Mesodermal cell (in vitro differentiated cells): Measurements from ENCODE around the gene PIK3CD.

Experiments
- H3K27ac ChIP-seq: 2 replicates; pipeline ENCODE4 v1.7.0; 2013; ENCODE audit warnings: mild to moderate bottlenecking, low read depth, low read length, moderate library complexity; ENCODE audit not compliant: severe bottlenecking
- H3K36me3 ChIP-seq: 2 replicates; pipeline ENCODE4 v1.7.1; 2013; ENCODE audit warnings: mild to moderate bottlenecking, low read length, moderate library complexity; ENCODE audit not compliant: control insufficient read depth, insufficient read depth
- H3K4me1 ChIP-seq: one replicate; pipeline ENCODE4 v1.7.1; 2013; ENCODE audit warnings: mild to moderate bottlenecking, low read length; ENCODE audit not compliant: insufficient read depth, control insufficient read depth, poor library complexity, severe bottlenecking
- H3K4me3 ChIP-seq: 2 replicates; pipeline ENCODE4 v1.7.0; 2013; ENCODE audit warnings: low read length, control low read depth, mild to moderate bottlenecking; ENCODE audit not compliant: insufficient read depth, poor library complexity, severe bottlenecking; ENCODE audit errors: extremely low read depth
- H3K9me3 ChIP-seq: 2 replicates; pipeline ENCODE4 v1.7.1; 2013; ENCODE audit warnings: mild to moderate bottlenecking, low read length, moderate library complexity; ENCODE audit not compliant: control insufficient read depth
- WGBS, 2 experiments: methylation state at CpG; one replicate each; pipeline ENCODE4 v1.1.5; 2013; ENCODE audit warnings: missing lambda C conversion rate in 2 of 2; ENCODE audit not compliant: insufficient coverage in 2 of 2; 5-methylcytosine and 5-hydroxymethylcytosine counted together

PIK3CD gene

GRCh38 chr1:9691108-9691445 lies 39.5 kb downstream of the PIK3CD start:
- H3K27ac ChIP-seq: no peak overlapping the region
- peaks cover 20% of the 10 kb centered on the region for H3K4me1 ChIP-seq
- no peaks in the 10 kb centered on the region for H3K36me3 ChIP-seq
- 56 to 70% methylated on average over 4 of the region's 6 CpGs for WGBS, 2 experiments
- H3K4me3 ChIP-seq: no peak overlapping the region
- H3K9me3 ChIP-seq: no peaks in the 10 kb centered on the region

- H3K36me3 ChIP-seq: no peaks in the 10 kb centered on the region
- H3K4me1 ChIP-seq: peaks cover 20% of the 10 kb centered on the region
- no peak overlapping the region for H3K27ac ChIP-seq
- H3K4me3 ChIP-seq: no peak overlapping the region
- 83 to 88% methylated on average over 5 of the region's 5 CpGs for WGBS, 2 experiments
- no peaks in the 10 kb centered on the region for H3K9me3 ChIP-seq
These were observed 40.2 kb downstream of the PIK3CD start for GRCh38 chr1:9691691-9692090.

- H3K4me1 ChIP-seq: peaks cover 15% of the 10 kb centered on the region
- H3K27ac ChIP-seq: no peak overlapping the region
- no peak overlapping the region for H3K4me3 ChIP-seq
- 95 to 100% methylated on average over 2 of the region's 2 CpGs for WGBS, 2 experiments
- no peaks in the 10 kb centered on the region for H3K9me3 ChIP-seq
- no peaks in the 10 kb centered on the region for H3K36me3 ChIP-seq
These were observed 45.3 kb downstream of the PIK3CD start for GRCh38 chr1:9696793-9697192.

- H3K4me3 ChIP-seq: no peak overlapping the region
- peaks cover 14% of the 10 kb centered on the region for H3K4me1 ChIP-seq
- peaks cover 6% of the 10 kb centered on the region for H3K9me3 ChIP-seq
- no peaks in the 10 kb centered on the region for H3K36me3 ChIP-seq
- no peak overlapping the region for H3K27ac ChIP-seq
- 95% methylated on average over 5 to 6 of the region's 7 CpGs for WGBS, 2 experiments
These were observed 47.8 kb downstream of the PIK3CD start for GRCh38 chr1:9699361-9699760.

- H3K9me3 ChIP-seq: peaks cover 6% of the 10 kb centered on the region
- H3K36me3 ChIP-seq: no peaks in the 10 kb centered on the region
- peaks cover 21% of the 10 kb centered on the region for H3K4me1 ChIP-seq
- no peak overlapping the region for H3K4me3 ChIP-seq
- peak overlapping the region; percentile 36 for H3K27ac ChIP-seq
- 74 to 78% methylated on average over 6 to 12 of the region's 12 CpGs for WGBS, 2 experiments
These were observed 48.8 kb downstream of the PIK3CD start for GRCh38 chr1:9700340-9700739.

GRCh38 chr1:9701665-9702064 lies 50.1 kb downstream of the PIK3CD start:
- no peak overlapping the region for H3K4me3 ChIP-seq
- WGBS, 2 experiments: 100% methylated on average over 2 to 4 of the region's 4 CpGs
- peaks cover 21% of the 10 kb centered on the region for H3K4me1 ChIP-seq
- H3K36me3 ChIP-seq: no peaks in the 10 kb centered on the region
- no peak overlapping the region for H3K27ac ChIP-seq
- H3K9me3 ChIP-seq: peaks cover 6% of the 10 kb centered on the region

- H3K4me1 ChIP-seq: peaks cover 21% of the 10 kb centered on the region
- no peak overlapping the region for H3K4me3 ChIP-seq
- WGBS, 2 experiments: 80 to 95% methylated on average over 2 to 3 of the region's 5 CpGs
- H3K36me3 ChIP-seq: no peaks in the 10 kb centered on the region
- no peak overlapping the region for H3K27ac ChIP-seq
- H3K9me3 ChIP-seq: peaks cover 6% of the 10 kb centered on the region
These were observed 51.6 kb downstream of the PIK3CD start for GRCh38 chr1:9703165-9703509.

GRCh38 chr1:9703681-9704080 lies 52.1 kb downstream of the PIK3CD start:
- Histone ChIP-seq H3K9me3 (peaks cover 6% of the 10 kb centered on the region), H3K4me1 (peaks cover 21% of the 10 kb centered on the region), H3K27ac (no peak overlapping the region), H3K4me3 (no peak overlapping the region), H3K36me3 (no peaks in the 10 kb centered on the region)
- 100% methylated on average over 3 of the region's 3 CpGs for WGBS, 2 experiments

- Histone ChIP-seq H3K4me3 (no peak overlapping the region), H3K36me3 (peaks cover 3% of the 10 kb centered on the region), H3K4me1 (peaks cover 13% of the 10 kb centered on the region), H3K9me3 (peaks cover 6% of the 10 kb centered on the region), H3K27ac (no peak overlapping the region)
- WGBS, 2 experiments: 82 to 100% methylated on average over 1 to 2 of the region's 8 CpGs
These were observed 54.0 kb downstream of the PIK3CD start for GRCh38 chr1:9705337-9706093.

- H3K9me3 ChIP-seq: peaks cover 6% of the 10 kb centered on the region
- 89 to 93% methylated on average over 1 to 4 of the region's 4 CpGs for WGBS, 2 experiments
- H3K27ac ChIP-seq: no peak overlapping the region
- H3K4me3 ChIP-seq: no peak overlapping the region
- H3K4me1 ChIP-seq: peaks cover 7% of the 10 kb centered on the region
- H3K36me3 ChIP-seq: peaks cover 3% of the 10 kb centered on the region
These were observed 54.6 kb downstream of the PIK3CD start for GRCh38 chr1:9706178-9706577.

- WGBS, 2 experiments: 92 to 98% methylated on average over 8 of the region's 8 CpGs
- Histone ChIP-seq H3K4me1 (peaks cover 4% of the 10 kb centered on the region), H3K4me3 (no peak overlapping the region), H3K9me3 (no peaks in the 10 kb centered on the region), H3K36me3 (peaks cover 6% of the 10 kb centered on the region), H3K27ac (no peak overlapping the region)
These were observed 58.5 kb downstream of the PIK3CD start for GRCh38 chr1:9710037-9710436.
